ENCODE measurements around the gene UBAP2L. TPM values are rescaled to one million over a fixed set of nuclear protein-coding genes. Genes with fewer than 3 reads are reported as not detected.

Gene UBAP2L
- 118 to 198 TPM (median 161 TPM) in 3 replicates for polyA plus RNA-seq
- 98.4 TPM for polyA plus RNA-seq (2011; ENCODE audit: low read depth)
- 116 and 149 TPM in 2 replicates for polyA plus RNA-seq (2011; cell fraction: cytosol; rRNA removed)
- 300 and 368 TPM in 2 replicates for polyA plus RNA-seq (2011; cell fraction: nucleus; rRNA removed)
- 57.6 and 157 TPM in 2 replicates for polyA plus RNA-seq (2012; ENCODE audit: low replicate concordance)
- 153 to 254 TPM (median 249 TPM) in 3 replicates for polyA minus RNA-seq
- polyA minus RNA-seq (2011; cell fraction: cytosol; rRNA and poly(A)+ RNA removed): 54.1 TPM
- 99.2 and 179 TPM in 2 replicates for polyA minus RNA-seq (2011; cell fraction: nucleus; rRNA and poly(A)+ RNA removed)

GRCh38 chr1:154220071-154220969, at the start of gene UBAP2L:
TSS of gene UBAP2L (plus strand) at chr1:154220955. CDS start at chr1:154225124, 4,169 bp downstream.
- peaks cover 7% of the 10 kb centered on the region for H4K20me1 ChIP-seq (ENCODE audit: control insufficient read depth, extremely low read depth, insufficient read depth, low read length)
- TF ChIP-seq CTCF (optimal IDR thresholded peaks at IDR 0.05 in 1 of 3, IDR thresholded peaks at IDR 0.05 in 1 of 3, conservative IDR thresholded peaks at IDR 0.05 in 1 of 3; ENCODE audit: extremely low read depth in 1 of 3, insufficient read depth in 2 of 3, low read length in 3 of 3) (no peak), EZH2 (IDR thresholded peaks at IDR 0.05; ENCODE audit: low read length) (no peak)
- DNase-seq (ENCODE audit: low read depth, low spot score) (peak; percentile 91), FAIRE-seq (peak; percentile 79)
- peak within 1 kb of the TSS; percentile 91 for H2AFZ ChIP-seq (ENCODE audit: control insufficient read depth, low read length)
- no peaks in the 10 kb centered on the region for H3K9me3 ChIP-seq (ENCODE audit: control insufficient read depth, low read depth, low read length)
- peak within 1 kb of the TSS; percentile 97 for H3K4me2 ChIP-seq (ENCODE audit: control insufficient read depth, extremely low read depth, insufficient read depth, low read depth, low read length)
- H3K4me3 ChIP-seq (ENCODE audit: control insufficient read depth in 2 of 3, extremely low read depth in 1 of 3, insufficient read depth in 2 of 3, low read depth in 1 of 3, low read length in 3 of 3): peak within 1 kb of the TSS; percentile 91 to 99 (median 94)
- peaks cover 16% of the 10 kb centered on the region for H3K4me1 ChIP-seq (ENCODE audit: control insufficient read depth, extremely low read depth, insufficient read depth, low read length)
- dilution Hi-C loops (cut with MboI; ENCODE audit: extremely low pct_ligation_motif_present, low sequenced_read_pairs): no loop called here
- peaks cover 3% of the 10 kb centered on the region for H3K9me1 ChIP-seq (ENCODE audit: control insufficient read depth, extremely low read depth, insufficient read depth, low read length)
- H3K9ac ChIP-seq (ENCODE audit: control insufficient read depth, extremely low read depth, insufficient read depth, low read length): peak within 1 kb of the TSS; percentile 100
- peaks cover 4 to 16% of the 10 kb centered on the region in 2 experiments for H3K36me3 ChIP-seq (ENCODE audit: control insufficient read depth in 2 of 2, extremely low read depth in 1 of 2, insufficient read depth in 2 of 2, low read length in 2 of 2)
- H3K27me3 ChIP-seq (ENCODE audit: control insufficient read depth, extremely low read depth, insufficient read depth, low read length): no peaks in the 10 kb centered on the region
- H3K79me2 ChIP-seq (ENCODE audit: control insufficient read depth, insufficient read depth, low read length): peaks cover 86% of the 10 kb centered on the region
- H3K27ac ChIP-seq (ENCODE audit: control insufficient read depth, insufficient read depth, low read length): peak within 1 kb of the TSS; percentile 99

GRCh38 chr1:154171223-154171583, 49.6 kb upstream of the UBAP2L start:
- Histone ChIP-seq H3K4me3 (ENCODE audit: control insufficient read depth in 2 of 3, extremely low read depth in 1 of 3, insufficient read depth in 2 of 3, low read depth in 1 of 3, low read length in 3 of 3) (no peak overlapping the region), H3K9ac (ENCODE audit: control insufficient read depth, extremely low read depth, insufficient read depth, low read length) (no peak overlapping the region), H4K20me1 (ENCODE audit: control insufficient read depth, extremely low read depth, insufficient read depth, low read length) (peaks cover 19% of the 10 kb centered on the region), H3K27me3 (ENCODE audit: control insufficient read depth, extremely low read depth, insufficient read depth, low read length) (no peaks in the 10 kb centered on the region), H3K9me3 (ENCODE audit: control insufficient read depth, low read depth, low read length) (no peaks in the 10 kb centered on the region), H2AFZ (ENCODE audit: control insufficient read depth, low read length) (no peak overlapping the region), H3K79me2 (ENCODE audit: control insufficient read depth, insufficient read depth, low read length) (peaks cover 69% of the 10 kb centered on the region), H3K4me2 (ENCODE audit: control insufficient read depth, extremely low read depth, insufficient read depth, low read depth, low read length) (no peak overlapping the region), H3K4me1 (ENCODE audit: control insufficient read depth, extremely low read depth, insufficient read depth, low read length) (no peaks in the 10 kb centered on the region), H3K36me3 (ENCODE audit: control insufficient read depth in 2 of 2, extremely low read depth in 1 of 2, insufficient read depth in 2 of 2, low read length in 2 of 2) (peaks cover 46 to 62% of the 10 kb centered on the region in 2 experiments), H3K9me1 (ENCODE audit: control insufficient read depth, extremely low read depth, insufficient read depth, low read length) (no peaks in the 10 kb centered on the region), H3K27ac (ENCODE audit: control insufficient read depth, insufficient read depth, low read length) (peak overlapping the region; percentile 3)
- DNase-seq (ENCODE audit: low read depth, low spot score) (no peak), FAIRE-seq (no peak)
- dilution Hi-C loops (cut with MboI; ENCODE audit: extremely low pct_ligation_motif_present, low sequenced_read_pairs): no loop called here
- no peak for TF ChIP-seq CTCF (optimal IDR thresholded peaks at IDR 0.05 in 1 of 3, IDR thresholded peaks at IDR 0.05 in 1 of 3, conservative IDR thresholded peaks at IDR 0.05 in 1 of 3; ENCODE audit: extremely low read depth in 1 of 3, insufficient read depth in 2 of 3, low read length in 3 of 3)
- TF ChIP-seq EZH2 (IDR thresholded peaks at IDR 0.05; ENCODE audit: low read length): no peak

Data from keratinocyte (primary cell).